ENCODE data around the gene NDUFA11. TPM values are rescaled to one million over a fixed set of nuclear protein-coding genes. Genes with fewer than 3 reads are reported as not detected.

Gene NDUFA11
- polyA plus RNA-seq, 1 of the 3 experiments (the other 2 are of a cell fraction), result 534 TPM

GRCh38 chr19:5927441-5927821 lies 23.8 kb upstream of the NDUFA11 start:
- Histone ChIP-seq H3K27ac (ENCODE audit: low read depth in 2 of 2, low read length in 1 of 2) (peak overlapping the region in 1 of 2 experiments; percentile 96; a peak in 2 of 4 replicates), H2AFZ (ENCODE audit: low read depth) (no peak overlapping the region), H3K9ac (no peak overlapping the region), H3K9me3 (no peaks in the 10 kb centered on the region), H4K20me1 (ENCODE audit: insufficient read depth) (no peaks in the 10 kb centered on the region), H3K27me3 (ENCODE audit: insufficient read depth) (no peaks in the 10 kb centered on the region), H3K9me2 (no peaks in the 10 kb centered on the region), H3K4me2 (no peak overlapping the region), H3K4me3 (ENCODE audit: low read depth in 2 of 2, low read length in 1 of 2) (no peak overlapping the region), H3F3A (replicated peaks; ENCODE audit: insufficient read depth) (no peaks in the 10 kb centered on the region), H3K79me2 (ENCODE audit: insufficient read depth) (no peaks in the 10 kb centered on the region), H3K4me1 (ENCODE audit: control insufficient read depth in 1 of 2, insufficient read depth in 2 of 2, low read depth in 1 of 2, low read length in 1 of 2) (peaks cover 0 to 49% of the 10 kb centered on the region in 2 experiments; a peak in 2 of 4 replicates), H3K36me3 (replicated peaks in 1 of 2; ENCODE audit: control insufficient read depth in 1 of 2, insufficient read depth in 2 of 2, low read length in 1 of 2) (peaks cover 20 to 82% of the 10 kb centered on the region in 2 experiments)
- WGBS (ENCODE audit: low lambda C conversion rate), result 81% methylated on average over 8 of the region's 8 CpGs
- ChIA-PET CTCF (interaction anchor here (0.9 to 2.1 kb wide), 3 partner anchors 10 to 123 kb away, joined by 3 to 6 read pairs (median 5); no protein-coding TSS in a partner anchor), POLR2A (no interaction called here)
- no peak for DNase-seq
- TF ChIP-seq SIN3A (IDR thresholded peaks at IDR 0.05; ENCODE audit: borderline replicate concordance, low read depth, low read length) (no peak), REST (IDR thresholded peaks at IDR 0.05; ENCODE audit: low read depth, low read length) (no peak), CHD2 (IDR thresholded peaks at IDR 0.05; ENCODE audit: low read length, partially characterized antibody) (no peak), EZH2phosphoT487 (IDR thresholded peaks at IDR 0.05; ENCODE audit: borderline replicate concordance, low read depth) (no peak), MAX (IDR thresholded peaks at IDR 0.05; ENCODE audit: low read depth) (no peak), TCF12 (IDR thresholded peaks at IDR 0.05) (no peak), RCOR1 (IDR thresholded peaks at IDR 0.05; ENCODE audit: low read length) (no peak), ELF1 (IDR thresholded peaks at IDR 0.05) (no peak), MXI1 (IDR thresholded peaks at IDR 0.05; ENCODE audit: low read depth, low read length) (no peak), USF2 (IDR thresholded peaks at IDR 0.05; ENCODE audit: borderline replicate concordance, low read depth, low read length) (no peak)

GRCh38 chr19:5926641-5927440 lies 23.3 kb upstream of the NDUFA11 start:
- CTCF ChIA-PET, result interaction anchor here (1.9 to 2.1 kb wide), 2 partner anchors 41 to 123 kb away, joined by 6 to 11 read pairs; no protein-coding TSS in a partner anchor
- no peak overlapping the region for H2AFZ ChIP-seq (ENCODE audit: low read depth)
- peaks cover 14 to 82% of the 10 kb centered on the region in 2 experiments for H3K36me3 ChIP-seq (replicated peaks in 1 of 2; ENCODE audit: control insufficient read depth in 1 of 2, insufficient read depth in 2 of 2, low read length in 1 of 2)

More at GRCh38 chr19:5926641-5927440, 23.3 kb upstream of the NDUFA11 start:
- WGBS (ENCODE audit: low lambda C conversion rate), result 83% methylated on average over 11 of the region's 14 CpGs
- Histone ChIP-seq H3K27ac (ENCODE audit: low read depth in 2 of 2, low read length in 1 of 2) (peak overlapping the region in 1 of 2 experiments; percentile 96; a peak in 2 of 4 replicates), H3K9me3 (no peaks in the 10 kb centered on the region), H3K9ac (no peak overlapping the region), H3K4me3 (ENCODE audit: low read depth in 2 of 2, low read length in 1 of 2) (no peak overlapping the region), H3K4me1 (ENCODE audit: control insufficient read depth in 1 of 2, insufficient read depth in 2 of 2, low read depth in 1 of 2, low read length in 1 of 2) (peaks cover 0 to 45% of the 10 kb centered on the region in 2 experiments; a peak in 2 of 4 replicates), H3F3A (replicated peaks; ENCODE audit: insufficient read depth) (no peaks in the 10 kb centered on the region), H4K20me1 (ENCODE audit: insufficient read depth) (no peaks in the 10 kb centered on the region), H3K27me3 (ENCODE audit: insufficient read depth) (no peaks in the 10 kb centered on the region), H3K79me2 (ENCODE audit: insufficient read depth) (no peaks in the 10 kb centered on the region), H3K9me2 (no peaks in the 10 kb centered on the region), H3K4me2 (no peak overlapping the region)
- no peak; the same call in 1 of the 2 replicates for TF ChIP-seq RAD21 (IDR thresholded peaks at IDR 0.05; ENCODE audit: low read length)
- TF ChIP-seq EP300 (IDR thresholded peaks at IDR 0.05; ENCODE audit: borderline replicate concordance in 1 of 2, low read depth in 1 of 2, low read length in 1 of 2), result peak in 1 of 2 experiments; percentile 52; a peak in 1 of 4 replicates
- TF ChIP-seq CHD2 (IDR thresholded peaks at IDR 0.05; ENCODE audit: low read length, partially characterized antibody), result peak; percentile 21
- peak; percentile 83 for TF ChIP-seq MXI1 (IDR thresholded peaks at IDR 0.05; ENCODE audit: low read depth, low read length)
- DNase-seq, result peak; percentile 83
- POLR2A ChIA-PET, result no interaction called here
